ENCODE results near the gene OSBPL2. TPM values are rescaled to one million over a fixed set of nuclear protein-coding genes. Genes with fewer than 3 reads are reported as not detected.

OSBPL2 gene
- total RNA-seq, 2 experiments from 2014 or later: 52.8 to 54.4 TPM

GRCh38 chr20:62312662-62312977 lies 74.3 kb downstream of the OSBPL2 start:
- Histone ChIP-seq H3K4me1 (ENCODE audit: insufficient read depth, low read length) (no peaks in the 10 kb centered on the region), H3K4me3 (ENCODE audit: low read length) (no peak overlapping the region), H3K27me3 (ENCODE audit: control insufficient read depth in 1 of 2, insufficient read depth in 2 of 2, low read length in 2 of 2) (no peaks in the 10 kb centered on the region), H3K36me3 (ENCODE audit: insufficient read depth, low read length) (peaks cover 15% of the 10 kb centered on the region), H3K9me3 (ENCODE audit: control insufficient read depth in 1 of 2, insufficient read depth in 1 of 2, low read length in 2 of 2) (peaks cover 0 to 6% of the 10 kb centered on the region in 2 experiments), H3K27ac (ENCODE audit: low read depth in 1 of 2, low read length in 2 of 2) (no peak overlapping the region)
- DNase-seq (no peak), ATAC-seq (ENCODE audit: poor library complexity) (no peak)
- Mint-ChIP-seq H3K4me1 (ENCODE audit: low read depth) (no peaks in the 10 kb centered on the region), H3K36me3 (ENCODE audit: low read depth) (peaks cover 14% of the 10 kb centered on the region), H3K9me3 (no peaks in the 10 kb centered on the region), H3K4me3 (no peak overlapping the region), H3K27me3 (no peaks in the 10 kb centered on the region), H3K27ac (no peak overlapping the region)
- TF ChIP-seq, protein P1, sequence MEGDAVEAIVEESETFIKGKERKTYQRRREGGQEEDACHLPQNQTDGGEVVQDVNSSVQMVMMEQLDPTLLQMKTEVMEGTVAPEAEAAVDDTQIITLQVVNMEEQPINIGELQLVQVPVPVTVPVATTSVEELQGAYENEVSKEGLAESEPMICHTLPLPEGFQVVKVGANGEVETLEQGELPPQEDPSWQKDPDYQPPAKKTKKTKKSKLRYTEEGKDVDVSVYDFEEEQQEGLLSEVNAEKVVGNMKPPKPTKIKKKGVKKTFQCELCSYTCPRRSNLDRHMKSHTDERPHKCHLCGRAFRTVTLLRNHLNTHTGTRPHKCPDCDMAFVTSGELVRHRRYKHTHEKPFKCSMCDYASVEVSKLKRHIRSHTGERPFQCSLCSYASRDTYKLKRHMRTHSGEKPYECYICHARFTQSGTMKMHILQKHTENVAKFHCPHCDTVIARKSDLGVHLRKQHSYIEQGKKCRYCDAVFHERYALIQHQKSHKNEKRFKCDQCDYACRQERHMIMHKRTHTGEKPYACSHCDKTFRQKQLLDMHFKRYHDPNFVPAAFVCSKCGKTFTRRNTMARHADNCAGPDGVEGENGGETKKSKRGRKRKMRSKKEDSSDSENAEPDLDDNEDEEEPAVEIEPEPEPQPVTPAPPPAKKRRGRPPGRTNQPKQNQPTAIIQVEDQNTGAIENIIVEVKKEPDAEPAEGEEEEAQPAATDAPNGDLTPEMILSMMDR (IDR thresholded peaks at IDR 0.05): no peak
- intact Hi-C loops (cut with DNase I, micrococcal nuclease): no loop called here
- POLR2A ChIA-PET: no interaction called here
- CTCF ChIA-PET: no interaction called here

- H3K27me3 Mint-ChIP-seq: no peaks in the 10 kb centered on the region
- H3K27me3 ChIP-seq (ENCODE audit: control insufficient read depth in 1 of 2, insufficient read depth in 2 of 2, low read length in 2 of 2): no peaks in the 10 kb centered on the region
- no peaks in the 10 kb centered on the region for H3K9me3 Mint-ChIP-seq
Measured at GRCh38 chr20:62313021-62313420, 74.7 kb downstream of the OSBPL2 start.

DNA sequence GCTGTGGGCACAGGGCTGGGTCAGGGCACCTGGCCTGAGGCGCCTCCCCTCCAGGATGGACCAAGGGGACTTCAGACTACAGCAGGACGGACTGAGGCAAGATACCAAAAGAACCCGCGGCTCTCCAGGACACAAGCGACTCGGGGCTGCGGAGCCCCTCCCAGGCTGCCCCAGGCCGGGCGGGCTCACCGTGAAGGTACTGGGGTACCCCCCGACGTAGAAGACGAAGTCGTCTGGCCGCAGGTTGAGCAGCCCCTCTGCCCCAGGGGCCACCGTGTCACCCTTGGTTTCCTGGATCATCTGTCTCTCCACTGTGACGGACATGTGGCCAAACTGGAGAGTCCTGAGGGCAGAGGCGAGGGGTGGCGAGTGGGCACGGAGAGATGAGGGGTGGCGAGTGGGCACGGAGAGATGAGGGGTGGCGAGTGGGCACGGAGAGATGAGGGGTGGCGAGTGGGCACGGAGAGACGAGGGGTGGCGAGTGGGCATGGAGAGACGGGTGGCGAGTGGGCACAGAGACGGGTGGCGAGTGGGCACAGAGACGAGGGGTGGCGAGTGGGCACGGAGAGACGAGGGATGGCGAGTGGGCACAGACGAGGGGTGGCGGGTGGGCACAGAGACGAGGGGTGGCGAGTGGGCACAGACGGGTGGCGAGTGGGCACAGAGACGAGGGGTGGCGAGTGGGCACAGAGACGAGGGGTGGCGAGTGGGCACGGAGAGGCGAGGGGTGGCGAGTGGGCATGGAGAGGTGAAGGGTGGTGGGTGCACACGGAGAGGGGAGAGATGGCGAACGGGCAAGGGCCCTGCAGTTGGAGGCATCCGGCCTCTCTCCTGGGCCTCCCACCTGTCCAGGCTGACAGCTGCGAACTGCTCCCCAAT lies 75.4 kb downstream of the OSBPL2 start:
- Mint-ChIP-seq H3K27me3 (no peaks in the 10 kb centered on the region), H3K4me3 (no peak overlapping the region), H3K4me1 (ENCODE audit: low read depth) (no peaks in the 10 kb centered on the region), H3K9me3 (no peaks in the 10 kb centered on the region), H3K36me3 (ENCODE audit: low read depth) (peaks cover 4% of the 10 kb centered on the region), H3K27ac (no peak overlapping the region)
- no peak for DNase-seq
- Histone ChIP-seq H3K36me3 (ENCODE audit: insufficient read depth, low read length) (peaks cover 4% of the 10 kb centered on the region), H3K4me1 (ENCODE audit: insufficient read depth, low read length) (no peaks in the 10 kb centered on the region), H3K4me3 (ENCODE audit: low read length) (no peak overlapping the region), H3K27me3 (ENCODE audit: control insufficient read depth in 1 of 2, insufficient read depth in 2 of 2, low read length in 2 of 2) (no peaks in the 10 kb centered on the region), H3K27ac (ENCODE audit: low read depth in 1 of 2, low read length in 2 of 2) (no peak overlapping the region), H3K9me3 (ENCODE audit: control insufficient read depth in 1 of 2, insufficient read depth in 1 of 2, low read length in 2 of 2) (peaks cover 0 to 11% of the 10 kb centered on the region in 2 experiments)
- ATAC-seq (ENCODE audit: poor library complexity): no peak
- intact Hi-C loops (cut with DNase I, micrococcal nuclease): no loop called here
- POLR2A ChIA-PET: no interaction called here
- CTCF ChIA-PET: no interaction called here
- TF ChIP-seq, protein P1 (IDR thresholded peaks at IDR 0.05): no peak

More at GRCh38 chr20:62313021-62313420, 74.7 kb downstream of the OSBPL2 start:
- H3K4me1 ChIP-seq (ENCODE audit: insufficient read depth, low read length): no peaks in the 10 kb centered on the region
- intact Hi-C loops (cut with DNase I, micrococcal nuclease): no loop called here
- peaks cover 0 to 6% of the 10 kb centered on the region in 2 experiments for H3K9me3 ChIP-seq (ENCODE audit: control insufficient read depth in 1 of 2, insufficient read depth in 1 of 2, low read length in 2 of 2)
- H3K4me3 ChIP-seq (ENCODE audit: low read length): no peak overlapping the region
- TF ChIP-seq, protein P1 (IDR thresholded peaks at IDR 0.05): no peak
- no peak overlapping the region for H3K27ac Mint-ChIP-seq
- H3K4me1 Mint-ChIP-seq (ENCODE audit: low read depth): no peaks in the 10 kb centered on the region
- H3K36me3 ChIP-seq (ENCODE audit: insufficient read depth, low read length): peaks cover 11% of the 10 kb centered on the region
- DNase-seq: no peak
- ChIA-PET POLR2A (no interaction called here), CTCF (no interaction called here)
- H3K27ac ChIP-seq (ENCODE audit: low read depth in 1 of 2, low read length in 2 of 2): no peak overlapping the region
- peaks cover 10% of the 10 kb centered on the region for H3K36me3 Mint-ChIP-seq (ENCODE audit: low read depth)
- H3K4me3 Mint-ChIP-seq: no peak overlapping the region
- no peak for ATAC-seq (ENCODE audit: poor library complexity)
